DMS153 treated with DMSO at 0.1 percent for 48 hours (cell line): Measurements from ENCODE around the gene NEGR1.

Experiments
- DNase-seq: peaks from one replicate; lab custom pipeline; 2025; ENCODE audit not compliant: unreplicated experiment; lab: John Stamatoyannopoulos, UW

NEGR1 gene

DNA sequence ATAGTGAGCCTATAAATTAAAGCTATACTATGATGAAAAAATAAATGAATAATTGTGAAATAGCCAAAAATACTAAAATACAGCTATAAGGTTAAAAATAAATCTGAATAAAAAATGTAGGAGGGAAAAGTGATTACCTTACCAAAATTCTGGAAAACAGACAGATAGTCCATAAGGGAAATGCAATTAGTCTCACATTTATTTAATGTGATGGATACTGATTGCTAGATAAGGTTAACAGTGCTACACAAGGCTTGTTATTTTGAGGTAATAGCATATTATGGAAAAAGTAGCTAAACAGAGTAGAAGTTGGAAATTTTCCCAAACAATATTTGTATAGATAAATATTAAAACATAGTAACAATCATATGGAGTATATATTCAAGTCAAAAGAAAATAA, 413.0 kb downstream of the NEGR1 start:
- DNase-seq = no peak

DNA sequence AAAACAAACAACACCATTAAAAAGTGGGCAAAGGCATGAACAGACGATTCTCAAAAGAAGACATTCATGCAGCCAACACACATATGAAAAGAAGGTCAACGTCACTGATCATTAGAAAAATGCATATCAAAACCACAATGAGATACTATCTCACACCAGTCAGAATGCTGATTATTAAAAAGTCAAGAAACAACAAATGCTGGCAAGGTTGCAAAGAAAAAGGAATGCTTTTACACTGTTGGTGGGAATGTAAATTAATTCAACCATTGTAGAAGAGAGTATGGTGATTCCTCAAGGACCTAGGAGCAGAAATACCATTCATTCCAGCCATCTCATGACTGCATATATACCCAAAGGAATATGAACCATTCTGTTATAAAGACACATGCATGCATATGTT, 419.6 kb downstream of the NEGR1 start:
- no peak for DNase-seq

DNA sequence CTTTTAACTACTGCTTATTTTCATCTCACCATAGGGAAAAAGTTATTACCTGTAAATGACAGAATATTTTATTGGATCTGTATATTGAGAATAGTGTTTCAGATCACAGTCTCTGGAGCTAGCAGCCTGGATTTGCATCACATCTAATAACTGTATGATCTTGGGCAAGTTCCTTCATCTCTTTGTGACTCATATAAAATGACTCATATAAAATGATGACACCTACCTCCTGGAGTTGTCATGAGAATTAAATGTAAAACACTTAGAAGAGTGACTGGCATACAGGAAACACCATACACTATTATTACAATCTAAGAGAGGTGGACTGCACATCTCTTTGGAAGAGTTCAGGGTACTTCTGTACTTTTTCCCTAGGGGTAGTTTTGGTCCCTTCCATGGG, 421.3 kb downstream of the NEGR1 start:
- no peak for DNase-seq

DNA sequence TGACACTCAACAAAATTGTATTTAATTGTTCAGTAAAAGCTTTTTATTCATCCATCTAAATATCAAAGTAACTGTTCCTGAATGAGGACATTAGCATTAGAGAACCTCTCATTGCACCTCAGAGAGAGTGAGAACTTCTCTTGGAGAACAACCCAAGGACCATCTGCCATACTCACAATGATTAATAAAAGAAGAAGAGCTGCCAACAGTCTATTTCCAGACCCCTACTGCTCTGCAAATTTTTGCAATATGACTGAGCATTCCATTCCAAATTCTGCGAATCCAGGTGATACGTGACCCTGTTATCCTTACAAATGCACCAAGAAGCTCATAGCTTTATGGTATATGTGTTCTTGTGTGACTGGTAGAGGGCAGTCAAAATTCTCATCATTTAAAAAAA, 422.5 kb downstream of the NEGR1 start:
- no peak for DNase-seq

DNA sequence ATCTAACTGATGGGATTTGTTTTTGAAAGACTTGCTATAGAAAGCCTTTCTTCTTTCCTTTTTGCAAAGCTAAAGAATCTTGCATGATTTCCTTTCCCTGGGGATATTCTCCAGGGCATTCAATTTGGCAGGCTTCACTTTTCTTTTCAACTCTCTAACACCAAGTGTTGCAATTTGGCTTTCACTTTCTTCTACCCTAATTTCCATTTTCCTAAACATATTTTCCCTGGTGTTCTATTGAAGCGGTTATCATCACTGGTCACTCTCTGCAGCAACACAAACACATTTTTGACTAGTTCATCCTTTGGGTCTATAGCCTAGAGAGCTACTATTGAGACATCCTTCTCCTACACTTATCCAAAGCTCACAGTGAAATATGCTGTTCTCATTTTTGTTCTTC, 424.5 kb downstream of the NEGR1 start:
- DNase-seq = no peak

DNA sequence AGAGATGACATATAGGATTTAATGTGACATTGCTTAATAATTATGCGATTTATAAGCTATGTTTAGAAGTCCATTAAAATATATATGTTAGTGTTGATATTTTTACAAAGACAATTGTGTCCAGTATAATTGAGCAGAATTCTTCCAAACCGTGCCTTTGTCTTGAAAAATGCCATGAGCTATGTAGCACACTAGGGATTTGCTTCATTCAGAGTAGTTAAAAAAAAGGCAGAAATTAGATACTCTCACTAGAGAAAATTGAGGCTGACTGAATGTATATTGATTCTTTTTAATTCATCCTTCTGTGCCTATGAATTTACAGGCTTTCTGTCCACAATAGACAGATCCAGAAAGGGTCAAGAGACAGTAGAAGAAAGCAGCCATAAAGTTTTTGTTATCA, 429.0 kb downstream of the NEGR1 start:
- DNase-seq = no peak

DNA sequence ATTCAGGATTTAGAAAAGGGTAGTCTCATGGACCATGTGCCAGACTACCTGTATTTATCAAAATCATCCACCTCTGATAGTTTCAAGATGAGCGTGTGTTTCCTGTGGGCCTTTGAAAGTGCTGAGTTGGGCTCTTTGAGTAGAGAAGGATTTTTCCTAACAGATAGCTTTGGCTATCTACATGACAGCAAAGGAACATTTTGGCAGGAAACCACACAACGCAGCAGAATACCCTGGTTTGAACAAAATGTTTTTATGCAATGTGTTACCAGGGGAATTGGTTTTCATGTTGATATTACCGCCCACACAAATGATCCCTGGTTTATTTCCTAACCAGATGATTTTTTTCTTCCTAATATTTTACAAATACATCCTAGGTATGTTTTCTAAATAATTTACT, 431.4 kb downstream of the NEGR1 start:
- DNase-seq = no peak

DNA sequence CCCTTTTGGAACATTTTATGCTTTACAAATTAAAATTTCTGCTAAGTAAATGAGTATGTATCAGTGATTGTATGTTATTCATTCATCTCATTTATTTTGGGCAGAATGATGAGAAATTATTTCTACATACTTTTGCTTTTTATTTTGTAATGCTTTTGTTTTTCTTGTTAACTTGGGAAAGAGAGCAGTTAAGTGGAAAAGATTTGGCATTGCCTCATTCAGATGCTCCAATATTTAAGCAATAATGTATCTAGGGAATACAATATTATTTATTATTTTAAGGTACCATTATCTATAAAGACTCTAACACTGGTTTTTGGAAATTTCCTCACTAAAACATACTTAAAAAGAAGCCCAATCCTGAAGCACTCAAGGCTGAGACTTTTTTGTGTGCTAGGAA, 431.8 kb downstream of the NEGR1 start:
- no peak for DNase-seq

DNA sequence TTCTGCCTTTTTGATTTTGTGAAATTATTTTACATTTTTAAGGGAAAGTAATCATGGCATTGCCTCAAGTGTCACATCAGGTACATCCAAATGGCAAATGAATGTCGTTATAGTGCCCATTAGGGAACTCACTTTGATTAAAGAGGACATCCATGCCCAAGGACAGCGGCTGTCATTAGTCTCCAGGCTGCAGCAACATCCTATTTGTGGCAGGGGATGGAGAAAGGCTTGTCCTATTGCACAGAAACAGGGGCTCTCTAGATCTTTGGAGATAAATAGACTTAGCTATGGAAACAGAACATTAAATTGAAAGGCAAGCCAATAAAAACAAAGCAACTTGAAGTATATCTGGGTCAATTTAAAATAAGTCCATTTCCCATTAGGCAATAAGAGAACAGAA, 439.3 kb downstream of the NEGR1 start:
- no peak for DNase-seq

DNA sequence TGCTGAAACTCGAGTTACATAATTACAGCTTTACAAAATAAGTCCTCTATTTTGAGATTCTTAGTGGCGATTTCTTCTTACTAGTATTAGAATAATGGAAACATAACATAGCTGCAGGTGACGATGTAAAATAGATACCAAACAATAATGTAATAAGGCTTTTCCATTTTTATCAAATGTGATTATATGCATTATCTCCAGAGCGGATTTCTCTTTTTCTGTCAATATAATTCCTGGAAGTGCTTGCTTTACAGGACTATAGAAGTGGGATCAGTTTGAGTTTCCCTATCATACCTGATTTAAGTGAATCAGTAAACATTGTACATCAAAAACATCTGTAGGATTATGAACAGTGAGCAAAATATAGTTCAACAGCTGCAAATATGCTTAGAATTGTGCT, 442.5 kb downstream of the NEGR1 start:
- no peak for DNase-seq

DNA sequence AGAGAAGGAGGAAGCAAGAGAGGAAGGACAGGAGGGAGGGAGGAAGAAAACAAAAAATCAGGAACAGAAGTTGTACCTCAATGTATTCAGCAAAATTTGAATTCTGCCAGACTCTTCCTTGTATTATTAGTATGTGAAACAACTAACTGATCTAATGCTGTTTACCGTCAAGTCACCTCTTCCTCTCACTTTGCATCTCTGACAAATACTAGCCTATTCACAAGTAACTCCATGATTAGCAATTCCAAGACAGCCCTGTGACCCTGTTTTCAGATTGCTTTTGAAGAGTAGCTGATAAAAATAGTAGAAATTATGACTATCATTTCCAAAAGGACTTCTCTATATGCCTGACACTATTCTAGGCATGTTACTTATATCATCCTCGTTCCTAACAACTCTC, 445.4 kb downstream of the NEGR1 start:
- no peak for DNase-seq

DNA sequence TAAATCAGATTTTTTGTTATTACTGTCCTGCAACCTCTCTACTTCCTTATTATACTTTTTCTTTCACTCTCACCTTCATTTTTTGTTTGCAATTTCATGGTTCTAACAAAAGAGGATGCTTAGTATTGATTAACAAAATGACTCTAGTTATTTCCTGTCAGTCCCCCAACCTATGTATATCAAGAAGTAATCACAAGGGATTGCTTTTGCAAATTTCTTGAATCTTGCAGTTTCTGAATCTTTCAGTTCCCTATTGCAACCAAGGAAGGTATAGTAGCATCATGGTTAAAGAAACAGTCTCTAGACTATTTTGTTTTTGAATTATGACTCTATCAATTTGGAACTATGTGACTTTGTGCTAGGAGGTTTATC, 446.9 kb downstream of the NEGR1 start:
- DNase-seq = no peak

DNA sequence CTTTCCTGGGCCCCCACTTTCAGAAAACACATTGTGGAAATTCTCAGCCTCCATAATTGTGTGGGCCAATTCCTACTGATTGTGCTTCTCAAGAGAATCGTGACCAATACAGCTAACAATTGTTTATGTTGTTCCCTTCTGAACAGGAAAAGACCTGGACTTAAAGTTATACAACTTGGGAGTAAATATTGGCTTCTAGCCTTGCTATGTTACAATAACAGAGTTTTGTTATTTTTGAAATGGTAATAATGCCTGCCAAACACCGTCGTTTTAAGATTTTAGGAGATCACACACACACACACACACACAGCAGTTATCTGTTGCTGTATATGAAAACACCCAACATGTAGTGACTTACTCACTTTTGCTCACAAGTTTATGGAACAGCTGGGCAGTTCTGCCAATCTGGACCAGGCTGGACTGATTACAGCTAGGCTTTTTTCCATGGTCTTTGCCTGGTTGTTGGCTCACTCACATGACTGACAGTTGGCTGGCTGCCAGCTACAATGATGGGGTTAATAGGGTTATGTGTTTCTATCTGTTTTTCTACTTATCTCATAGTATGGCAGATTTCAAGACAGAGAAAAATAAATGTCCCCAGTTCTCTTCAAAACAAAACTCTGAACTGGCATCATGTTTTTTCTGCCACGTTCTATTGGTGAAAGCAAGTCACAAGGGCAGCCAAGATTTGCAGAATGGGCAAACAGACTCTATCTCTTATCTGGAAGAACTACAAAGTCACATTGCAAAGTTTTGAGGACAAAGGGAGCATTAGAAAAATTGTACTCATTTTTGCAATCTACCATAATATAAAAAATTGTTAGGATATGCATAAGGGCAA, 447.5 kb downstream of the NEGR1 start:
- DNase-seq = no peak

DNA sequence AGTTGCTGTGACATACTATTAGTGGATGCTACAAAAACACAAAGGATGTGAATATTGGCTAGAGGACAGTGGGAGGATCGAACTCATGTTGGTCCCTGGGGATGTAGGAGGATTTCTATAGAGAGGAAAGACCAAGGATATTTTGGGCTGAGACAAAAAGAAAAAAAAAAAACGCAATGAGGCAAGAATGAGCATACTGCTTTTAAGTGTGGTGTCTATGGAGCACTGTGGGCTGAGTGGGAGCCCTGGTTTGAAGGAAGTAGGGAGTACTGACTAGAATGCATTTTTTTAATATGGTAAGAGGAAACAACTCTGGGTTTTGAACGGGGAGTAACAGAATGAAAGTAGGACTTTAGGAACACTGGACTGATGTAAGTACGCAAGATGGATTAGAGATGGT, 450.7 kb downstream of the NEGR1 start:
- DNase-seq = no peak

DNA sequence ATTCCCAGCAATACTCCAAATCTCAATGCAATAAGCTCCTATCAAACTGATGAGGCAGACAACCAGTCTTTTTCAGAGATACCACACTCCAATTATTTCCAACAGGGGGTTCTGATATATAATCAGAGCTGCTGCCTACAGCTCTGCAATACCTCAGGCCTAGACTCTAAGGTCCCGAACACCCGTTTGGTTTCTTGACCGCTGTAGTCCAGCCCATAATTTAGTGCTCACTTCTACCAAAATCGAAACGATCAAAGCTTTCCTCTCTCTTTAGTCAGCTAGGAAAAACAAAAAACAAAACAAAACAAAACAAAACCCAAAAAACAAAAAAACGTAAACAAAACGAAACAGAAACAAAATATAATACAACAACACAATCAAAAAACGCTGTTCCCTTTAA, 453.0 kb downstream of the NEGR1 start:
- no peak for DNase-seq

DNA sequence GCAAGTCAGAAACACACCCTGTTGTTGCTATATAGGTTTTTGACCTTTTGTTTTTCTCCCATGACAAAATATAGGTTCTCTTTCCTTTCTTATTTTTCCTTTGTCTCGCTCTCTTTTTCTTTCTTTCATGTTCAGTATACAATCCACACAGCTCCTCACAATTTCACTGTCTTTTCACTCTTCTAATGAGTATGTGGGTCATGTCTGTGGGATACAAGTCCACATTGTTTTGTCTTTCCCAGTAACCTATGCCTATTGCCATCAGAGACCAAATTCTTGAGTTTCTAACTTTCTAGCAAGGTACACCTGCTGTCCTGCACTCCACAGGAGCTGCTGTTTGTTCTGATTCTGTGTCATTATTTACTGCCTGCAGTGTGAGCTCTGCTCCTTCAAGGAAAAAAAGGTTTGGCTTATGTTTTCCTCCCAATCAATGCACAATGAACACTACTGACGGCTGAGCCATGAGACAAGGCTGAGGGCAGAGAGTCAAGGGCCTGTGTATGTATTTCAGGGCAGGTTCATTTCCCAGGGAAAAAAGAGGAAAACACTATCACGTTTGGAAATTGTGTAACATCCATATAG, 453.8 kb downstream of the NEGR1 start:
- DNase-seq = no peak

DNA sequence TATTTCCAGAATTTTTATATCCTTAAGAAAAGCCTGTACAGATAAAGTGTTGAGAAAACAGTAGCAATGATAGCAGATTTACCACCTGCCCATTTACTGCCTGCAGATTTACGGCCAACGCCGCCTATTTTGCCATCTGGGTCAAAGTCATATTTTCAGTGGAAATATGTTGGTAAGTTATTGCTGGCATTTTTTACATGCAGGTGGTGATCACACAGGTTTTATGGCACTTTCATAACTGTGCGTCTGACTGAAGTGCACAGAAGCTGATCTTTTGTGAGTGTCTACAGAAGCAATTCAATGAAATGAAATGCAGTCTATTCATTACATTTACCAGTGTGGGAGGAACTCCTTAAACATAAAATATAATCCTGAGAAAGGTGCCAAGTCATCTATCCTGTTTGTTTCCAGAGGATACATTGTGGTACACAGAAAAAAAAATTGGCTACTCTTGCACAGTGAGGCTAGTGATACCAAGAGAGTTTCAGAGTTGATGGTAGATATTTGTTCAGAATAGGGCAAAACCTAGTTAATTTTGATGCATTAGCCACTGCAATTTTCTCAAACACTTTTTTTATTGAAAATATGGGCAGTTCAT, 458.5 kb downstream of the NEGR1 start:
- no peak for DNase-seq

DNA sequence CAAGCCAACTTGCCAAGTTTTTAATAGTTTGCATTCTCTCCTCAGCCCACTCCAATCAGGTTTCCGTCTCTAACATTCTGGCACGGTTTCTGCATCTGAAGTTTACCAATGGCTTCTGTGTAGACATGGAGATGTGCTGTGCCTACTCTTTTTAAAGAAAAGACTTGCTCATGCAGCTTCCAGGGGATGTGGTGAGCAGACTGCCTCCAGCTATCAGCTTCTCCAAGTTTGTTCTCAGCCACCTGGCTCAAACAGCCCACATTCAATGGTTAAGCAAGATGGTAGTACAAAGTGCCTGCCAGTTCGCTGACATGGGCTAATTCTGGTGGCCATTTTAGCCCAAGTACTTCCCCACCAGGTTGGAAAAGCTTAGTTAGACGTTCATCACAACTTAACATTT, 465.3 kb downstream of the NEGR1 start:
- DNase-seq = no peak

DNA sequence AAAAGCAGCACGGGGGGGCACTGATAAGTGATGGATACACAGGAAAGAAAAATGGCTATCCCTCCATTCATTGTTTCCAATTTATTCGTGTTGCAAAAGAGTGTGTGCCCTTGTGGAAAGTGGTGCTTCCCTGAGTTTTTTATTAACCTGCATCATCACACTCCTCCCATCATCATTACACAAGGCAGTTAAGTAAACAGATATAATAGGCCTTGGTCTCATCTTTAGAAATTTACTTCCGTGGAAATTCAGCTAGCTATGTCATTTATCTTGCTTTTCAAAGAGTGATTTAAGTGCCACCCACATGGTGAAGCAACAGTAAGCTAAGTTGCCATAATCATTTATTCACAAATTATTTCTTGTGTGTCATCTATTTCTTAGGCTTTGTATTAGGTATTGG, 473.3 kb downstream of the NEGR1 start:
- no peak for DNase-seq

DNA sequence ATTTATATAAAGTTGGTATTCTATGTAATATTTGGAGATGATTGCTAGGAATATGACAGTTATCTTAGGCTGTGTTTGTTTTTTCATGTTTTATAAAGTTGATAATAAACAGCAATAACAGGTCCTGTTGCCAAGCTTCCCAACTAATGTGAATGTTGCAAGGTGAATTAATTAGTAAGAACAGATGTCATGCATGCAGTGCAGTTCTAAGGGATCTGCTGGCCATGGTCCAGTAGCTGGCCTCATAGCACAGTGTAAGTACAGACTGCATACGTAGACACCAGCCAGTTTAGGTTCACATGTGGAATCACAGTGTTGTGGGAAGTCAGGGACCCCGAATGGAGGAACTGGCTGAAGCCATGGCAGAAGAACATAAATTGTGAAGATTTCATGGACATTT, 478.2 kb downstream of the NEGR1 start:
- DNase-seq = no peak

DNA sequence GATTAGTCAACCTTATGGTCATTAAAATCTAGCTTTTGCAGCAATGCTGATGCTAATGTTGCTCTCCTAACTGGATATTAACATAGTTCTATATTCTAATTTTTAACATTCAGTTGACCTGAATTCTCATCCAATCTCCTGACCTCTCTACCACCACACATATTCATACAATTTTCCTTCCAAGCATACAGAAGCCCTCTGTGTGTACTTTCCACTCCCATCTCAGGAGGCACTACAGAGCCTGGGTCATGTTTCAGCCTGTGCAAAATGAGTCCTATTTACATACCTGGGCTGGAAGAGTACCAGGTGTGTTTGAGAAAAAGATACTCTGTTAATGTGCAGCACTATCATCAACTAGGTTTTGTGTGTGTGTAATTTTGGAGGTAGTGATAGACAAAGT, 486.3 kb downstream of the NEGR1 start:
- DNase-seq = peak; percentile 50

DNA sequence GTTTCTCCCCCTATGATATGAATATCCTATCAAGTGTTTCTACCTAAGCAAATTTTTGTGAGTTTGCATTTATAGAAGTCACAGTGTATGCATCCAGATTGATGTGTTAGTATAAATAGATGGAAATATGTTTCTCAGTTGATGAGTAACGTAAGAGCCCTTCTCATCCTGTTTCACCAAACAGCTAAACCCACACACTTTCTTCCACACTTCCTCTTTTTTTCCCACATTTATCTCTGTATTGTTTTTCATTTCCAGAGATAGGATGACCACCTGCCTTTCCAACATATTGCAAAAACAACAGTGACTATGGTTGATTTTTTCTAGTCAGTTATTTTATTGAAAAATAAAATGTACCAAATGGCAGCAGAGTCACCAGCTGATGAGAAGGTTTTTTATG, 490.1 kb downstream of the NEGR1 start:
- DNase-seq = no peak

DNA sequence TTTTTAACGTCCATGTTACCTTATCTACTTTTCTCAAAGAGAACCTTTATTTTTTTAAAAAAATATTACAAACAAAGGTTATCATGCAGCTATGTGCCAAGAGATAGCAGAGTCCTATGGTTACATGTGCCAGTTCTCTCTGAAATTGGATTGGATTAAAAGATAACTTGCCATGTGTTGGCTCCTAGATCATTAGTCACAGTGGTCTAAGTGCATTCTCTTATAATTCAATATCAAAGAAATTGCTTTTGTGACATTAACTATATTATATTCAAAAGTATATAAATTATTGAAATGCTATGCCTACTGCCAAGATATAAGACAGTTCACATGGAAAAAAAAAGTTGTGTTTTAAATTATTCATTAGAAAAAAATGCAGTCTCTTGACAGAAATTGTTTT, 494.2 kb downstream of the NEGR1 start:
- no peak for DNase-seq
